Neural cell (in vitro differentiated cells): ENCODE results near the gene YWHAG. TPM values are rescaled to one million over a fixed set of nuclear protein-coding genes. Genes with fewer than 3 reads are reported as not detected.

Source experiments
- H2AFZ ChIP-seq: fragments of 200-600, 300-800 bp; sonication (generic), shearing (Covaris generic); 2 replicates; pipeline ENCODE4 v1.6.0; 2014; ENCODE audit warnings: low read depth, mild to moderate bottlenecking, antibody characterized with exemption, low read length, moderate library complexity
- H3F3A ChIP-seq: fragments of 200-600 bp; shearing (Covaris generic); 2 replicates; pipeline ENCODE4 v1.6.1; 2016; ENCODE audit warnings: mild to moderate bottlenecking, moderate library complexity, mixed read lengths, antibody characterized with exemption, low read length; ENCODE audit not compliant: insufficient read depth, poor library complexity, severe bottlenecking
- H3K27ac ChIP-seq: fragments of 200-600, 300-800 bp; sonication (generic), shearing (Covaris generic); 2 replicates; pipeline ENCODE4 v1.5.1; 2014; ENCODE audit warnings: mild to moderate bottlenecking, low read length, moderate library complexity
- H3K27me3 ChIP-seq: fragments of 300-800, 200-600 bp; sonication (generic), shearing (Covaris generic); 2 replicates; pipeline ENCODE4 v1.6.0; 2014; ENCODE audit warnings: mild to moderate bottlenecking, low read depth, low read length, moderate library complexity; ENCODE audit not compliant: insufficient read depth
- H3K36me3 ChIP-seq: fragments of 300-800, 200-600 bp; sonication (generic), shearing (Covaris generic); 2 replicates; pipeline ENCODE4 v1.5.1; 2014; ENCODE audit warnings: mild to moderate bottlenecking, antibody characterized with exemption, low read length, moderate library complexity; ENCODE audit not compliant: insufficient read depth
- H3K4me2 ChIP-seq: fragments of 300-800, 200-600 bp; sonication (generic), shearing (Covaris generic); 2 replicates; pipeline ENCODE4 v1.6.0; 2014; ENCODE audit warnings: mild to moderate bottlenecking, low read length
- H3K4me3 ChIP-seq: fragments of 300-800, 200-600 bp; sonication (generic), shearing (Covaris generic); 2 replicates; pipeline ENCODE4 v1.5.1; 2014; ENCODE audit warnings: mild to moderate bottlenecking, low read length, moderate library complexity
- H3K79me2 ChIP-seq: fragments of 200-600 bp; shearing (Covaris generic); replicated peaks from 2 replicates; pipeline ENCODE4 v1.6.0; 2014; ENCODE audit warnings: mild to moderate bottlenecking, low read length, moderate library complexity; ENCODE audit not compliant: insufficient read depth
- H3K9ac ChIP-seq: fragments of 300-800, 200-600 bp; sonication (generic), shearing (Covaris generic); 2 replicates; pipeline ENCODE4 v1.6.1; 2016; ENCODE audit warnings: mild to moderate bottlenecking, low read length, mixed read lengths
- H3K9me2 ChIP-seq: fragments of 200-600 bp; shearing (Covaris generic); 2 replicates; pipeline ENCODE4 v1.6.1; 2016; ENCODE audit warnings: mild to moderate bottlenecking, low read length, mixed read lengths; ENCODE audit not compliant: insufficient read depth
- H3K9me3 ChIP-seq: fragments of 200-600, 300-800 bp; sonication (generic), shearing (Covaris generic); 2 replicates; pipeline ENCODE4 v1.6.1; 2016; ENCODE audit warnings: mild to moderate bottlenecking, mixed run types, low read length, moderate library complexity, mixed read lengths
- H4K20me1 ChIP-seq: fragments of 200-600 bp; shearing (Covaris generic); 2 replicates; pipeline ENCODE4 v1.6.1; 2016; ENCODE audit warnings: mild to moderate bottlenecking, mixed run types; ENCODE audit not compliant: insufficient read depth
- EP300 ChIP-seq: fragments of 450-650 bp; conservative IDR thresholded peaks from 2 replicates; pipeline ENCODE4 v1.6.1; 2014; ENCODE audit warnings: antibody characterized with exemption, mild to moderate bottlenecking, moderate library complexity; ENCODE audit not compliant: poor library complexity, severe bottlenecking
- EZH2 ChIP-seq: fragments of 200-600, 300-800 bp; shearing (Covaris generic), sonication (generic); IDR thresholded peaks from 2 replicates; pipeline ENCODE4 v1.6.1; 2014; ENCODE audit warnings: antibody characterized with exemption, low read length, borderline replicate concordance, mild to moderate bottlenecking; ENCODE audit not compliant: insufficient read depth, poor library complexity, severe bottlenecking
- MXI1 ChIP-seq: fragments of 450-650 bp; conservative IDR thresholded peaks from 2 replicates; pipeline ENCODE4 v1.6.1; 2014; ENCODE audit warnings: antibody characterized with exemption, mild to moderate bottlenecking; ENCODE audit not compliant: poor library complexity, severe bottlenecking
- POLR2AphosphoS5 ChIP-seq: IDR thresholded peaks from 2 replicates; pipeline ENCODE4 v1.6.1; 2012
- RAD21 ChIP-seq: fragments of 450-650 bp; conservative IDR thresholded peaks from 2 replicates; pipeline ENCODE4 v1.6.1; 2014; ENCODE audit warnings: antibody characterized with exemption, mild to moderate bottlenecking, moderate library complexity
- SMC3 ChIP-seq: fragments of 450-650 bp; conservative IDR thresholded peaks from 2 replicates; pipeline ENCODE4 v1.6.1; 2014; ENCODE audit warnings: antibody characterized with exemption, mild to moderate bottlenecking, moderate library complexity; ENCODE audit not compliant: poor library complexity
- TAF1 ChIP-seq: IDR thresholded peaks from 2 replicates; pipeline ENCODE4 v1.6.1; 2012; ENCODE audit warnings: low read depth
- polyA plus RNA-seq: library from polyadenylated mRNA; depleted of rRNA; stranded (reverse); fragments of >200 nt; gene quantifications from 2 replicates; pipeline ENCODE4 v1.2.3, GENCODE V29; 2014
- TF ChIP-seq, protein P1 (sequence below): fragments of 450-650 bp; IDR thresholded peaks from 2 replicates; pipeline ENCODE4 v1.5.1; 2014; ENCODE audit warnings: antibody characterized with exemption, mild to moderate bottlenecking, moderate library complexity; ENCODE audit not compliant: poor library complexity, severe bottlenecking
- TF ChIP-seq, protein P2 (sequence below): IDR thresholded peaks from 2 replicates; pipeline ENCODE4 v1.6.1; 2012; ENCODE audit warnings: borderline replicate concordance

YWHAG gene
- polyA plus RNA-seq, 1 donor from 2014 or later = 284 TPM

DNA sequence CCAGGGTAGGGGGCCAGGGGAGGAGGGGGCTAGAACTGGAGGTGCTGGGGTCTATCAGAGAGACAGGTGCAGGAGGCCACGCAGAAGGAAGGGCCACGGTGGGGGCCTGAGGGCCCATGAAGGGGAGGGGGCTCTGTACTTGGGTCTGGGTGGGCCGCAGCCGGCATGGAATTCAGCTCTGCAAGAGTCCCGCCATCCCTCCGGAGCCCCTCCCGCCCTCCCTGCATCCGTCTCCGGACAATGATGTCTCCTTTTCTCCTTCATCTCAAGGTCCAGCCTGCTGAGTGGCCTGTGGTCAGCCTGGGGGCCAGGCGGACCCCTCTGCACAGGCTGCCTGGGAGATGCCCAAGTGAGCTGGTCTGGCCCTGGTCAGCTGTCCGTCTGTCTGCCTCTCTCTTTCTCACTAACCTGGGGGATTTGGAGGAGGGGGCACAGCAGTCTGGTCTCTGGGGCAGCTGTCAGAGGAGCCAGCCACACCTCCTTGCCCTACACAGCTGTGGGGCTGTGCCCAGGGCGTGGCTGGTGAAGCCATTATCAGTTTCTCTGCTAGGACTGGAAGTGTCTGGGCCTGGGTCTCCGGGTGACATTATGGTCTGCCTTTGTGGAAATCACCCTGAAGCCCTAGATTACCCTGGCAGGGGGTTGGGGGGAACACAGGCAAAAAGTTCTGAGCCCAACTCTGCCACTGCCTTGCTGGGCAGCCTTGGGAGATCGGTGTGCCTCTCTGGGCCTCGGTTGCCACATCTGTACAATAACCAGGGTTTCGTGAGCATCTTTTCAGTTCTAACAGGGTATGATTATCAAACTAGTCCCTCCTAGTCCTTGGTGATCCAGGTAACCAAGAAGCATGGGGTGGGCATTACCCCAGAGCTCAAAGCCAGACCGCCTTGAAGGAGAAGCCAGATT is 75.3 kb downstream of the YWHAG start:
- Histone ChIP-seq H3K79me2 (no peaks in the 10 kb centered on the region), H3K9ac (no peak overlapping the region), H2AFZ (no peak overlapping the region), H3K9me2 (no peaks in the 10 kb centered on the region), H3K27ac (no peak overlapping the region), H3K4me3 (no peak overlapping the region), H3K27me3 (peaks cover 49% of the 10 kb centered on the region), H3K4me2 (no peak overlapping the region), H3K9me3 (no peaks in the 10 kb centered on the region), H4K20me1 (no peaks in the 10 kb centered on the region), H3F3A (no peaks in the 10 kb centered on the region), H3K36me3 (no peaks in the 10 kb centered on the region)
- TF ChIP-seq, protein P1, sequence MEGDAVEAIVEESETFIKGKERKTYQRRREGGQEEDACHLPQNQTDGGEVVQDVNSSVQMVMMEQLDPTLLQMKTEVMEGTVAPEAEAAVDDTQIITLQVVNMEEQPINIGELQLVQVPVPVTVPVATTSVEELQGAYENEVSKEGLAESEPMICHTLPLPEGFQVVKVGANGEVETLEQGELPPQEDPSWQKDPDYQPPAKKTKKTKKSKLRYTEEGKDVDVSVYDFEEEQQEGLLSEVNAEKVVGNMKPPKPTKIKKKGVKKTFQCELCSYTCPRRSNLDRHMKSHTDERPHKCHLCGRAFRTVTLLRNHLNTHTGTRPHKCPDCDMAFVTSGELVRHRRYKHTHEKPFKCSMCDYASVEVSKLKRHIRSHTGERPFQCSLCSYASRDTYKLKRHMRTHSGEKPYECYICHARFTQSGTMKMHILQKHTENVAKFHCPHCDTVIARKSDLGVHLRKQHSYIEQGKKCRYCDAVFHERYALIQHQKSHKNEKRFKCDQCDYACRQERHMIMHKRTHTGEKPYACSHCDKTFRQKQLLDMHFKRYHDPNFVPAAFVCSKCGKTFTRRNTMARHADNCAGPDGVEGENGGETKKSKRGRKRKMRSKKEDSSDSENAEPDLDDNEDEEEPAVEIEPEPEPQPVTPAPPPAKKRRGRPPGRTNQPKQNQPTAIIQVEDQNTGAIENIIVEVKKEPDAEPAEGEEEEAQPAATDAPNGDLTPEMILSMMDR = no peak
- TF ChIP-seq POLR2AphosphoS5 = no peak
- TF ChIP-seq RAD21 = no peak
- TF ChIP-seq SMC3 = no peak
- no peak for TF ChIP-seq EZH2
- TF ChIP-seq MXI1 = no peak
- TF ChIP-seq, protein P2, sequence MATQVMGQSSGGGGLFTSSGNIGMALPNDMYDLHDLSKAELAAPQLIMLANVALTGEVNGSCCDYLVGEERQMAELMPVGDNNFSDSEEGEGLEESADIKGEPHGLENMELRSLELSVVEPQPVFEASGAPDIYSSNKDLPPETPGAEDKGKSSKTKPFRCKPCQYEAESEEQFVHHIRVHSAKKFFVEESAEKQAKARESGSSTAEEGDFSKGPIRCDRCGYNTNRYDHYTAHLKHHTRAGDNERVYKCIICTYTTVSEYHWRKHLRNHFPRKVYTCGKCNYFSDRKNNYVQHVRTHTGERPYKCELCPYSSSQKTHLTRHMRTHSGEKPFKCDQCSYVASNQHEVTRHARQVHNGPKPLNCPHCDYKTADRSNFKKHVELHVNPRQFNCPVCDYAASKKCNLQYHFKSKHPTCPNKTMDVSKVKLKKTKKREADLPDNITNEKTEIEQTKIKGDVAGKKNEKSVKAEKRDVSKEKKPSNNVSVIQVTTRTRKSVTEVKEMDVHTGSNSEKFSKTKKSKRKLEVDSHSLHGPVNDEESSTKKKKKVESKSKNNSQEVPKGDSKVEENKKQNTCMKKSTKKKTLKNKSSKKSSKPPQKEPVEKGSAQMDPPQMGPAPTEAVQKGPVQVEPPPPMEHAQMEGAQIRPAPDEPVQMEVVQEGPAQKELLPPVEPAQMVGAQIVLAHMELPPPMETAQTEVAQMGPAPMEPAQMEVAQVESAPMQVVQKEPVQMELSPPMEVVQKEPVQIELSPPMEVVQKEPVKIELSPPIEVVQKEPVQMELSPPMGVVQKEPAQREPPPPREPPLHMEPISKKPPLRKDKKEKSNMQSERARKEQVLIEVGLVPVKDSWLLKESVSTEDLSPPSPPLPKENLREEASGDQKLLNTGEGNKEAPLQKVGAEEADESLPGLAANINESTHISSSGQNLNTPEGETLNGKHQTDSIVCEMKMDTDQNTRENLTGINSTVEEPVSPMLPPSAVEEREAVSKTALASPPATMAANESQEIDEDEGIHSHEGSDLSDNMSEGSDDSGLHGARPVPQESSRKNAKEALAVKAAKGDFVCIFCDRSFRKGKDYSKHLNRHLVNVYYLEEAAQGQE = no peak
- TF ChIP-seq EP300 = no peak
- no peak for TF ChIP-seq TAF1

DNA sequence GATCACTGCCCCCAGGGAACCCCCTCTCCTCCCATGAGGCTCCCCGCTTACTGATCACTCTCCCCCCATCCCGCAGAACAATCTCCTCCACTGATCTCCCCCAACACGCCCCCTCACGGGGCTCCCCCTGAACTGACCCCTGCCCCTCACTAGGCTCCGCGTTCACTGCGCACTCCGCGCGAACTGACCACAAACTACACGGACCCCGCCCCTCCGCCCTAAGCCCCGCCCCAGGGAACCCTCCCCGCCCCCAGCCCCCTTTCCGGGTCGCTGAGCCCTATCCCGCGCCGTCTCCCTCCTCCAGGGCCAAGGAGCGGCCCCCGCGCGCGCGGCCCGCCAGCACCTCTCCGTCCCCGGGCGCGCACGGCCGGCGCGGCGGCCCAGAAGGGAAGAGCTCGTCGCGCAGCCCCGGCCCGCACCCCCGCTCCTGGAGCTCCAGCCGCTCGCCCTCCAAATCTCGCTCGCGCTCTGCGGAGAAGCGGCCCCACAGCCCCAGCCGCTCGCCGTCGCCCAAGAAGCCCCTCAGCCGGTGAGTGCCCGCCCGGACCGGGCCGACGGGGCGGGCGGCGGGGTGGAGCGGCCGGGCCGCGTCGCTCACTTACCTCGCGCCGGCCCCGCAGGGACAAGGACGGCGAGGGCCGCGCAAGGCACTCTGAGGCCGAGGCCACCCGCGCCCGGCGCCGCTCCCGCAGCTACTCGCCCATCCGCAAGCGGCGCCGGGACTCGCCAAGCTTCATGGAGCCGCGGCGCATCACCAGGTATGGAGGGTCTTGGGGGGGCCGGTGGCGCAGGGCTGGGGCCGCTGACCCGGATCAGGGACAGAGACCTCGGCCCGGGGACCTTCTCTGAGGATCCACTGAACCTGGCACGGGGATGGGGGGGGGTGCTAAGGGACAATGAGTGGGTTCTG is 76.2 kb downstream of the YWHAG start:
- H3K79me2 ChIP-seq = no peaks in the 10 kb centered on the region
- no peaks in the 10 kb centered on the region for H3K9me2 ChIP-seq
- H3K4me3 ChIP-seq = no peak overlapping the region
- peaks cover 57% of the 10 kb centered on the region for H3K27me3 ChIP-seq
- H3K27ac ChIP-seq = no peak overlapping the region
- TF ChIP-seq SMC3 (no peak), RAD21 (no peak), POLR2AphosphoS5 (no peak), MXI1 (no peak), EP300 (no peak), TAF1 (no peak), EZH2 (no peak)
- TF ChIP-seq, protein P1 = no peak
- TF ChIP-seq, protein P2 = no peak
- no peak overlapping the region for H2AFZ ChIP-seq
- no peaks in the 10 kb centered on the region for H3K9me3 ChIP-seq
- no peaks in the 10 kb centered on the region for H3F3A ChIP-seq
- no peak overlapping the region for H3K9ac ChIP-seq
- H3K36me3 ChIP-seq = no peaks in the 10 kb centered on the region
- H4K20me1 ChIP-seq = no peaks in the 10 kb centered on the region
- H3K4me2 ChIP-seq = no peak overlapping the region
